AG04450 (cell line): Measurements from ENCODE around the gene TYR. TPM values are rescaled to one million over a fixed set of nuclear protein-coding genes. Genes with fewer than 3 reads are reported as not detected.
"Not testable (repeated sequence)": the region's sequence is repeated elsewhere in the genome, so short reads cannot be mapped to it uniquely, and the experiment has no call there.

ENCODE experiments used
- CTCF ChIA-PET: fragments of 300-600, 350-600 bp; formaldehyde crosslinking; extraction: SDS; loops from one replicate; lab custom pipeline; 2022; ENCODE audit warnings: antibody characterized with exemption, inconsistent platforms; lab: Charles Lee
- POLR2A ChIA-PET: fragments of 350-600 bp; formaldehyde crosslinking; extraction: SDS; loops from one replicate; lab custom pipeline; 2021; ENCODE audit warnings: antibody characterized with exemption, inconsistent platforms; lab: Yijun Ruan, JAX
- DNase-seq: peaks from one replicate; pipeline ENCODE4 v3.0.0-alpha.2; 2011; ENCODE audit warnings: low read depth, low spot score
- H3K27ac ChIP-seq: one replicate; pipeline ENCODE4 v1.5.1; 2012; ENCODE audit warnings: low read depth, low read length, control low read depth
- H3K27me3 ChIP-seq: one replicate; pipeline ENCODE4 v1.6.0; 2012; ENCODE audit warnings: low read length; ENCODE audit not compliant: control insufficient read depth, insufficient read depth
- H3K4me3 ChIP-seq: 2 replicates; pipeline ENCODE4 v1.5.1; 2011; ENCODE audit warnings: mild to moderate bottlenecking, low read depth, low read length, control low read depth
- H3K9me3 ChIP-seq: 2 replicates; pipeline ENCODE4 v1.5.1; 2012; ENCODE audit warnings: low read length; ENCODE audit not compliant: control insufficient read depth, insufficient read depth
- polyA plus RNA-seq: library from polyadenylated mRNA; depleted of rRNA; stranded (reverse); fragments of >200 nt; gene quantifications from 2 replicates; pipeline ENCODE4 v1.2.3, GENCODE V29; 2011
- TF ChIP-seq, protein P1 (sequence below): IDR thresholded peaks from 2 replicates; pipeline ENCODE4 v1.5.1; 2011; ENCODE audit warnings: low read depth, low read length, control low read depth, inconsistent platforms

Gene TYR
- polyA plus RNA-seq, 1 experiment = not detected

DNA sequence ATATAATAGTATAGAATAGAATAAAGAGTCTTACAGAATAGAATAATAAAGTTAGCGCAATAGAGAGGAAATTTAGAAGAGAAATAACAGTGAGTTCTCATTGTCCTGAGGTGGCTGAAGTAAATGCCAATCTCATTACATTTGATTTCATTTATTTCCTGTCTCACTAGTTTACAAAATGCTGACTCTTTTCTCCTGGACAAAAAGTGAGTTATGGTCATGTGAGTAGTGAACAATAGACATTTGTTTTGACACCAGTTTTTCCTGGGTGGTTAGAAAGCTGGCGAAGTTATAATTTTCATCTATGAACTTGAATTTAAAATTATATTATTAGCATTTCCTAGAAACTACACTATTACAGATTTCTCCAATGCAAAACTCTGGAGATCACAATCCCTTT is 143.7 kb downstream of the TYR start:
- CTCF ChIA-PET = no interaction called here

DNA sequence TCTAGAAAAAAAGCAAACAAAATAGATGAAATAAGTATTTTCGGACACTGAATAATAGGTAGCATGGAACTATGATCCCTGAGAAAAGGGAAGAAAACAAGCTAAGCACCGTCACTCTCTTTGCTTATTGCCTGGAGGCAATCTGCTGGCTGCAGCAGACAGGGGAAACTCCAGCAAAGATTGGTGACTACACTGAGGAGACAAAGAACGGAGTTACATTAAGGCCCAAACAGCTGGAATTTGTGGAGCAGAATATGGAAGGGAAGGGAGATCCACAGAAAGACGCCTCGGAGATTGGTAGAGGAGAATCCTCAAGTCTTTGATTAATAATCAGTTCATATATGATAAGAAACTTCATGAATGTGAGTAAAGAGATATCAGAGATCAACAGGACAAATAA is 150.2 kb downstream of the TYR start:
- H3K27ac ChIP-seq = no peak overlapping the region
- ChIA-PET POLR2A (no interaction called here), CTCF (no interaction called here)
- no peaks in the 10 kb centered on the region for H3K9me3 ChIP-seq
- no peak overlapping the region for H3K4me3 ChIP-seq
- DNase-seq = no peak
- no peaks in the 10 kb centered on the region for H3K27me3 ChIP-seq
- TF ChIP-seq, protein P1, sequence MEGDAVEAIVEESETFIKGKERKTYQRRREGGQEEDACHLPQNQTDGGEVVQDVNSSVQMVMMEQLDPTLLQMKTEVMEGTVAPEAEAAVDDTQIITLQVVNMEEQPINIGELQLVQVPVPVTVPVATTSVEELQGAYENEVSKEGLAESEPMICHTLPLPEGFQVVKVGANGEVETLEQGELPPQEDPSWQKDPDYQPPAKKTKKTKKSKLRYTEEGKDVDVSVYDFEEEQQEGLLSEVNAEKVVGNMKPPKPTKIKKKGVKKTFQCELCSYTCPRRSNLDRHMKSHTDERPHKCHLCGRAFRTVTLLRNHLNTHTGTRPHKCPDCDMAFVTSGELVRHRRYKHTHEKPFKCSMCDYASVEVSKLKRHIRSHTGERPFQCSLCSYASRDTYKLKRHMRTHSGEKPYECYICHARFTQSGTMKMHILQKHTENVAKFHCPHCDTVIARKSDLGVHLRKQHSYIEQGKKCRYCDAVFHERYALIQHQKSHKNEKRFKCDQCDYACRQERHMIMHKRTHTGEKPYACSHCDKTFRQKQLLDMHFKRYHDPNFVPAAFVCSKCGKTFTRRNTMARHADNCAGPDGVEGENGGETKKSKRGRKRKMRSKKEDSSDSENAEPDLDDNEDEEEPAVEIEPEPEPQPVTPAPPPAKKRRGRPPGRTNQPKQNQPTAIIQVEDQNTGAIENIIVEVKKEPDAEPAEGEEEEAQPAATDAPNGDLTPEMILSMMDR = no peak

More for the DNA sequence above, 143.7 kb downstream of the TYR start:
- POLR2A ChIA-PET = no interaction called here
- Histone ChIP-seq H3K9me3 (no peaks in the 10 kb centered on the region), H3K27me3 (no peaks in the 10 kb centered on the region), H3K4me3 (no peak overlapping the region), H3K27ac (no peak overlapping the region)
- TF ChIP-seq, protein P1 = no peak
- DNase-seq = no peak

DNA sequence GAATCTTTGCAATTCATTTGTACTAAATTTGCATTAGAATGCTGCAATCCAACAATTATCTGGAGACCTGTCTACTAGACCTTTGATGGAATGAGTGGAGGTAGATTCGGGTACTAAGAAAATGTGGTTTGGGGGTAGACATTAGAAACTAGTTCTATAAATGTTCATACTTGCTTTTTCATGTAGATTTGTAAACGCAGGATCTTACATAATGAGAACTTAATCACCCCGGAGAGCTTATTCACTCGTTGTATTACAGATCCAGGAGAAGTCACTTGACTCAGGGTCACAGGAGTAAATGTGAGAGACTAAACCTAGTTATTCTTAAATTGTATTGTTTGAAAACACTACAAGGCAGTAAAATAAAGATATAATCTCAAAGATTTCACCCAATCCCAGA is 154.3 kb downstream of the TYR start:
- CTCF ChIA-PET, H3K27ac ChIP-seq, DNase-seq, H3K27me3 ChIP-seq, H3K4me3 ChIP-seq, H3K9me3 ChIP-seq: not testable (repeated sequence)
- POLR2A ChIA-PET = interaction anchor here (0.6 kb wide), 1 partner anchor 49 kb away, joined by 3 read pairs; no protein-coding TSS in a partner anchor

DNA sequence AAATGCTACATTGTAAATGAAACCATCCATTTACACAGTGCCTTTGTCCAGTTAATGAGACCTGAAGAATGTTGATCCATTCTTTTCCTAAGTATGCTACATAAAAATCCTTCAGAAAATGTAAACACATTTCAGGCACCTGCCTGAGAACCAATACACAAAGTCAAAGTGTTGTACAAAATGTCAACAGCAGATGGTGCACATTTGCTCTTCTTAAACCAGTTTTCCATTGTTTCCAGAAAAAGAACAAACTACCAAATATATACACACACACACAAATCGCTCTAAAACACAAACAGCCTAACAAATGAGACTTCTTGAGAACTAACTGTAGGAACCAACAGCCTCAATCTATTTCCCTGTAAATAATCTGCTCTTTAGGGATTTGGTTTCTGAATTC is 156.0 kb downstream of the TYR start:
- TF ChIP-seq, protein P1 = peak; percentile 34
- H3K9me3 ChIP-seq, H3K27ac ChIP-seq, H3K4me3 ChIP-seq, H3K27me3 ChIP-seq, DNase-seq, POLR2A ChIA-PET: not testable (repeated sequence)
- CTCF ChIA-PET = interaction anchor here (1.1 to 1.6 kb wide), 2 partner anchors 281 to 283 kb away, joined by 3 to 4 read pairs; no protein-coding TSS in a partner anchor

DNA sequence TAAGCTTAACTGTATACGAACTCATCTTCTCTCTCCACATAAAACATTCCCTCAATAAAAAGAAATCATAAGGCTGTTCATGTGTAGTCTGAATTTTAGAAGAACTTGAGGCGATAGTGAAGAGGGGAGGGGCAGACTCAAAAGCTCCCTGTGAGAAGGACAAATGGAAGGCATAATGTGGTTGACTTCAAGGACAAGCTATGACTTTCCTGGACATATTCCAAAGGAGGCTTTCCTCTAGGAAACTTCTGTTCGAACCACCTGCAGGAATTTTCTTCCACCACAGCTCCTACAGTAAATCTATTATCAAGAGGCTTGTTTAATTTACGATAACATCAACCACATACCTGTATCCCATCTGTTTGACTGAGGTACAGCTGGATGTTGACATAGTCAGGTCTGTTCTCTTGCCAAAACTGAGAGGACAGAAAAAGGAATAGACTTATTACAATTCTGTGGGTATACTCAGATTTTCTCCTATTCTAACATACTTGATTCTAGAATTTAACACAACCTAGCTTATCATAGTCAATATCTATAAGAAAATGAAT is 159.5 kb downstream of the TYR start:
- H3K4me3 ChIP-seq, POLR2A ChIA-PET, DNase-seq, CTCF ChIA-PET, H3K27ac ChIP-seq, H3K9me3 ChIP-seq, H3K27me3 ChIP-seq: not testable (repeated sequence)

DNA sequence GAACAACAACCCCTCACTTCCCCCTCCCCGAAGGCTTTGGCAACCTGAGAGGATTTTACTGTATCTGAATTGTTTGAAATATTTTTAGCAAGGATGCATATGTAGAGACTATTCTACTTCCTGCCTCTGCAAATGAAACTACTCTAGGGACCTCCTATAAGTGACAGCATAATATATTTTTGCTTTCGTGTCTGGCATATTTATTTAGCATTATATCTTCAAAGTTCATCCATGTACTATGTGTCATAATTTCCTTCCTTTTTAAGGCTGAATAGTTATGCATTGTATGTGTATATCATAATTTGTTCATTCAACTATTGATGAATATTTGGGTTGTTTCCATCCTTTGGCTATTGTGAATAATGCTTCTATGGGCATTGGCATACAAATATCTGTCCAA is 160.4 kb downstream of the TYR start:
- H3K9me3 ChIP-seq, H3K27ac ChIP-seq, H3K27me3 ChIP-seq, POLR2A ChIA-PET, CTCF ChIA-PET, DNase-seq, H3K4me3 ChIP-seq: not testable (repeated sequence)

DNA sequence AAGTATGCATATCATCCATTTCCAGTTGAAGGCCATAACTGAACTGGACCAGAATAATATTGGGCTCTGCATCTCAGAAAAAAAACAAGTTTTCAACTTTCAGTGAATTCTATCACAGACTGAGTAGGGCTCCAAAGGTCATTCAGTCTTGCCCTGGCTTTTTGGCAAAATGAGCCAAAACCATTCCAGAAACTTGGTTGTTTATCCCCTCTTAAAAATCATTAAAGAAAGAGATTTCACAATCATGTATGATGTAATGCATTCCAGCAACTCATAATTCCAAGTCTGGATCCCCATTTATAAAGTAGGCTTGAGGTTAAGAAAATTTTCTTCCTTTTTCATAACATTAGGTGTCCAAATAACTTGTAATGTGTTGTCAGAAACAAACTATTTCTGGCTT is 162.8 kb downstream of the TYR start:
- CTCF ChIA-PET = not testable (repeated sequence)

DNA sequence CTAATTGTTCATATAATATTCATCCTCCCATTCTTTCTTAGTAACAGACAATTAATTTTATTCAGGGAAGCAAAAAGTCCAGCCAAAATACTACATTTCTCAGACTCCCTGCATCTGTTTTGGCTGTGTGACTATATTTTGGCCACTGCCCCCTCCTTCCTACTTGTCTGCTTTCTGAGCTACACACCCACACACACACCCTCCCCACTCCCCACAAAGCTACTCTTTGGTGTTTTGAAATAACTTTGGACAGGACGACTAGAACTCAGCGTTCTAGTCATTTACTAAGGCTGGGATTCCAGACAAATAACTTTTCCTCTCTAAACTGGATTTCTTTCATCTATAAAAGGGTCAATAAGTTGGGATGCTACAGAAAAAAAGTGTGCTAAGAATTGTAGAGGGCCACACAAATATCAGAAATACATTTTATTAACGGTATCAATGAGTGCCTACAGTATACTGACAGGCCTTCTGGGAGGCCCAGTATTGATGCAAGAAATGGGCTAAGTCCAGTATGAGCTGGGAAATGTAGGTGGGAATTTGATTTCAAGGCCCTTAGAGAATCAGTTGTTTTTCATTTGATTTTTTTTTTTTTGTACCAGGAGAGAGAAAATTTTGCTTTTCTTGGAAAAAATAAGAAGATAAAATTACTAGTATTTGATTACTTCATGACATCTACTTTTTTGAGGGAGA is 165.4 kb downstream of the TYR start:
- H3K27me3 ChIP-seq, POLR2A ChIA-PET, H3K9me3 ChIP-seq, H3K4me3 ChIP-seq, DNase-seq, H3K27ac ChIP-seq, CTCF ChIA-PET: not testable (repeated sequence)

More for the DNA sequence above, 162.8 kb downstream of the TYR start:
- H3K9me3 ChIP-seq, DNase-seq, H3K4me3 ChIP-seq, POLR2A ChIA-PET, H3K27ac ChIP-seq, H3K27me3 ChIP-seq: not testable (repeated sequence)
